GM19397 (cell line): ENCODE results near the gene VWDE.

ENCODE experiments used
- ATAC-seq: cut with Tn5 transposase; IDR thresholded peaks from one replicate; pipeline ENCODE4 v1.9.1; 2021; ENCODE audit warnings: mild to moderate bottlenecking, moderate library complexity; ENCODE audit not compliant: unreplicated experiment

Gene VWDE

DNA sequence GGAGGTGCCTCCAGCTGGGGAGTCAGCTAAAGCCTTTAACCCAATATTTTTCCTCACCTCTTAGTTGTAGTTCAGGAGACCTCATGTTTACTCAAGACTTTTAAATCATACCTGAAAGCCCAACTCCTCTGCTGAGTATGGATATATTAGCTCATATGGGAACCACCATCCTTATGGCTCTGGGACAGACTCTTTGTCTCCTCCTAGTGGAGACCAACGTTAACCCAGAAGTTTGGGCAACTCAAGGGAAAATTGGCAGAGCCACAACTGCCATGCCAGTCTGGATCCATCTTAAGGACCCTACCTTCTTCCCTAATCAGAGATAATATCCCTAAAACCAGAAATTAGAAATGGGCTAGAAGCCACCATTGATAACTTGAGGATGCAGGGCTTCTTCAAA is 111.8 kb downstream of the VWDE start:
- no peak for ATAC-seq

DNA sequence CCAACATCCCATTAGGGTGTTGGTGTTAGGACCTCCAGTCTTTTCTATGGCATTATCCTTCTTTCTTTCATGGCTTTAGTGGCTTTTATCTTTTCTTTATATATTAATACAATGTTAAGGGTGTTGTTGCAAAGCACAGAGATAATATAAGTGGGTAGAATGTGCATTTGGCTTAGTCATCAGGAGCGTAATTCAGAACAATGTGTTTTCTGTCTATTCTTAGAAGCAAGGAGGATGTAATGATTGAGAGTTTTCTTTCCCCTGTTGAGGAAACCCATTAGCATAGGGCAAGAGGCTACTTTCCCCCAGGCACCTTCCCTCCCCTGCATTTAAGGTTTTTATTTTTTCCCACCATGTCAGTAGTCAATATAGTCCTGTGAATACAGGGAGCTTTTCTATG is 112.9 kb downstream of the VWDE start:
- no peak for ATAC-seq

DNA sequence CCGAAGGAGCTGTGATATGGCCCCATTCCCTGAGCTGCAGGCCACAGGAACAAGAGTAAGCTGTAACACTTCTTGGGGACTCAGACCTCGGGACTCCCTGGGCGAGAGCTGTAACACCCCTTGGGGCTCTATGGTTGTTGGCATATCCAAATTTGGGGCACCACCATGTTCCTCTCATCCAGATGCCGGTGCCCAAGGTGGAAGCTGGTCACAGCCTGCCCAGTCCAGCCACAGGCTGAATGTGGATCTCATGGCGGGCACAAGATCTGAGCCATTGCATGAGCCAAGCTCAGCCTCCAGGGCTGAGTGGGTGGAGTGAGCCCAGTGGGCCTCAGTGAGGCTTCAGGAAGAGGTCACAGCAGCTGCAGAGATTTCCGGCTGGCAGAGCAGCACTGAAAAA is 113.7 kb downstream of the VWDE start:
- ATAC-seq: no peak

DNA sequence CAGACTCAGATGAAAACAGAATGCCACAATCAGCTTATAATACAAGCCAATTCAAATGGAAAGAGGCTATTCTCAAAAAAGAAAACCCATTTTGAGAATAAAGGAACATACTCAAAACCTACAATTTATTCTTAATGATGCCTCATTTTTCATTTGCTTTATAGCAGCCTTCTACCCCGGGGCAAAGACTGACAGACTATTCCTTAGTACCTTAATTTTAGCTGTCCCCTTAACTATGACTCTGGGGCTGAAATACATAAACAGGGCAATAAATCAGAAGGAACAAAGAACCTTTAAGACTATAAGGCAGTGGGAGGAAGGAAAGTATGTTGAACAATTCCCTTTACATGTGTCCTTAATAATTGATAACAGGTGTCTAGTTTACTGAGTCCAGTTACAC is 115.8 kb downstream of the VWDE start:
- ATAC-seq: no peak

DNA sequence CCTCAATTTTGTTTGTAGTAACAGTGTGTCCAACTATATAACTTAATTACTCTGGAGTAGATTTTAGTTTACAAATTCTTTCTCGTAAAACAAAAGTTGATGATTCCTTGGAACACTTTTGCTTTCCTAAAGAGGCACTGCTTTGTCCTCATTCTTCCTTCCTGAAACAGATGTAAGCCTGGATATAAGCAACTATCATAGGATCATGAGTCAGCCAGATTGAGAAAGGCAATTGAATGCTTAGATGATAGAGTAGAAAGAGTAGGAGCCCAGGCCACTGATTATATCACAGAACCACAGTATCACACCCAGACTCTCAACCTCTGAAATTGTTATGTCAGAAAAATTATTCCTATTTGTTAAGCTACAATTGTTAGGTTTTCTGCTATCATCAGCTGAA is 122.6 kb downstream of the VWDE start:
- ATAC-seq: no peak
